Hepatocyte (in vitro differentiated cells): ENCODE data around the gene ADAR.

Experiments
- EZH2 ChIP-seq: fragments of 200-600 bp; sonication (generic); IDR thresholded peaks from 2 replicates; pipeline ENCODE4 v1.6.1; 2016; ENCODE audit warnings: antibody characterized with exemption, mild to moderate bottlenecking, borderline replicate concordance
- EZH2phosphoT487 ChIP-seq: fragments of 200-600 bp; sonication (generic); IDR thresholded peaks from one replicate; pipeline ENCODE4 v1.6.1; 2018; ENCODE audit warnings: antibody characterized with exemption, mild to moderate bottlenecking, low read depth, moderate library complexity; ENCODE audit not compliant: unreplicated experiment, severe bottlenecking
- TF ChIP-seq, protein P1 (sequence below): fragments of 200-600 bp; sonication (generic); IDR thresholded peaks from 2 replicates; pipeline ENCODE4 v1.5.1; 2016; ENCODE audit warnings: antibody characterized with exemption, mild to moderate bottlenecking; ENCODE audit not compliant: poor library complexity

DNA sequence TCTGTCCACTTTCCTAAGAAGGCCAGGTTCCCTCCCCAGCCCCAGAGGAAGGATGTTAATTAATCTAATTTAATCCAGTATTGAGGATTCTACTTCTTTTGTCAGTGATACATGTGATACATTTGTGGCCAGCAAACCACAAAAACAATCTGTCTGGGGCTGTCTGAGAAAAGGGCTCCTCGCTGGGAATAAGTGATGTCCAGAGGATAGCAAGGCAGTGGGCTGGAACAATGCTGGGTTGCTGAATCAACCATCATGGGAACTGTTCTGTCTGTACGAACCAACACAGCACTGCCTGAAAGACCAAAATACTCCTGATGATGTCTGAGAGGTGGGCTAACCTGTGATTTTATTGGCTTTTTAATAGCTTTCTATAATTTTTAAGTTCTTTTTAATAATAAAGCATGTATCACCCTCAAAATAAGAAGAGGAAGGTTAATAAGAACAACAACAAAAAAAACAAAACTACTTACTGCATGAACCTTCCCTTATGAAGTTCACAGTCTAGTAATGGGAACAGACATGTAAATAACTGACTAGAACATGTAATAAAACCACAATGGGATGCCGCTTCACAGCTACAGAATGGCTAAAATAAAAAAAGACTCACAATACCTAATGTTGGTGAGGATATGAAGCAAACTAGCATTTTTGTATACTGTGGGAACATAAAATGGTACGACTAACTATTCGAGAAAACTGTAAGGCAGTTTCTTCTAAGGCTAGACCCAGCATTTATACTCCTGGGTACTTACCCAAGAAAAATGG is 11.4 kb upstream of the ADAR start:
- TF ChIP-seq, protein P1, sequence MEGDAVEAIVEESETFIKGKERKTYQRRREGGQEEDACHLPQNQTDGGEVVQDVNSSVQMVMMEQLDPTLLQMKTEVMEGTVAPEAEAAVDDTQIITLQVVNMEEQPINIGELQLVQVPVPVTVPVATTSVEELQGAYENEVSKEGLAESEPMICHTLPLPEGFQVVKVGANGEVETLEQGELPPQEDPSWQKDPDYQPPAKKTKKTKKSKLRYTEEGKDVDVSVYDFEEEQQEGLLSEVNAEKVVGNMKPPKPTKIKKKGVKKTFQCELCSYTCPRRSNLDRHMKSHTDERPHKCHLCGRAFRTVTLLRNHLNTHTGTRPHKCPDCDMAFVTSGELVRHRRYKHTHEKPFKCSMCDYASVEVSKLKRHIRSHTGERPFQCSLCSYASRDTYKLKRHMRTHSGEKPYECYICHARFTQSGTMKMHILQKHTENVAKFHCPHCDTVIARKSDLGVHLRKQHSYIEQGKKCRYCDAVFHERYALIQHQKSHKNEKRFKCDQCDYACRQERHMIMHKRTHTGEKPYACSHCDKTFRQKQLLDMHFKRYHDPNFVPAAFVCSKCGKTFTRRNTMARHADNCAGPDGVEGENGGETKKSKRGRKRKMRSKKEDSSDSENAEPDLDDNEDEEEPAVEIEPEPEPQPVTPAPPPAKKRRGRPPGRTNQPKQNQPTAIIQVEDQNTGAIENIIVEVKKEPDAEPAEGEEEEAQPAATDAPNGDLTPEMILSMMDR: no peak
- TF ChIP-seq EZH2 (no peak), EZH2phosphoT487 (no peak)
